GM23248 (cell line): ENCODE data around the gene PRUNE2.

Experiments
- EZH2 ChIP-seq: fragments of 200-600 bp; sonication (generic); IDR thresholded peaks from 2 replicates; pipeline ENCODE4 v1.6.1; 2018; ENCODE audit warnings: antibody characterized with exemption, mild to moderate bottlenecking; ENCODE audit not compliant: insufficient read depth, poor library complexity, severe bottlenecking
- EZH2phosphoT487 ChIP-seq: fragments of 200-600 bp; sonication (generic); IDR thresholded peaks from 2 replicates; pipeline ENCODE4 v1.6.1; 2018; ENCODE audit warnings: antibody characterized with exemption, moderate library complexity, mild to moderate bottlenecking, low read depth; ENCODE audit not compliant: insufficient read depth

DNA sequence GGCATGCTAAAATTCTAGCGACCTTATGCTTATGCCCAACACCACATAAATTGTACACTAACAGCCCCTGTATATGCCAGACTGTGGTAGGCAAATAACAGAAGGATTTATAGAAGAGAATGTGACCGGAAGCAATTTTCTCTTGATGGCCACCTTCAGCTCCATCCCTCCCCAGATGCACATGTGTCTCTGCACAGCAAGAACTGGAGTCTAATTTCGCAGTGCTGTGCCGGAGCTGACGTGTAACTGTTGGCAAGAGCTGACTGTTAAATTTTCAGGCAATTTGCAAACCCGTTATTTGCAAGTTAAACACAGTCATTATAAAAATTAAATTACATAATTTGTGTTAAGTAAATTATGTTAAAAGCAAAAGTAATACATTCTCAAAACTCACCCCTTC lies 93.3 kb downstream of the PRUNE2 start:
- TF ChIP-seq EZH2 (no peak), EZH2phosphoT487 (no peak)
